Jurkat, Clone E6-1 (cell line): Measurements from ENCODE around the gene DLX5. TPM values are rescaled to one million over a fixed set of nuclear protein-coding genes. Genes with fewer than 3 reads are reported as not detected.
"Not testable (repeated sequence)": the region's sequence is repeated elsewhere in the genome, so short reads cannot be mapped to it uniquely, and the experiment has no call there.

ENCODE experiments used
- DNase-seq: peaks from one replicate; pipeline ENCODE4 v3.0.0-alpha.2; 2011; ENCODE audit warnings: low read depth, low spot score
- H3K4me3 ChIP-seq: 2 replicates; pipeline ENCODE4 v1.5.1; 2011; ENCODE audit warnings: mild to moderate bottlenecking, low read length, control low read depth, moderate library complexity
- polyA plus RNA-seq: library from polyadenylated mRNA; unstranded; fragments of >200 nt; gene quantifications from one replicate; pipeline ENCODE4 v1.2.1, GENCODE V29; 2012; ENCODE audit warnings: missing spikeins; ENCODE audit not compliant: insufficient read length, insufficient read depth

Gene DLX5
- not detected for polyA plus RNA-seq

DNA sequence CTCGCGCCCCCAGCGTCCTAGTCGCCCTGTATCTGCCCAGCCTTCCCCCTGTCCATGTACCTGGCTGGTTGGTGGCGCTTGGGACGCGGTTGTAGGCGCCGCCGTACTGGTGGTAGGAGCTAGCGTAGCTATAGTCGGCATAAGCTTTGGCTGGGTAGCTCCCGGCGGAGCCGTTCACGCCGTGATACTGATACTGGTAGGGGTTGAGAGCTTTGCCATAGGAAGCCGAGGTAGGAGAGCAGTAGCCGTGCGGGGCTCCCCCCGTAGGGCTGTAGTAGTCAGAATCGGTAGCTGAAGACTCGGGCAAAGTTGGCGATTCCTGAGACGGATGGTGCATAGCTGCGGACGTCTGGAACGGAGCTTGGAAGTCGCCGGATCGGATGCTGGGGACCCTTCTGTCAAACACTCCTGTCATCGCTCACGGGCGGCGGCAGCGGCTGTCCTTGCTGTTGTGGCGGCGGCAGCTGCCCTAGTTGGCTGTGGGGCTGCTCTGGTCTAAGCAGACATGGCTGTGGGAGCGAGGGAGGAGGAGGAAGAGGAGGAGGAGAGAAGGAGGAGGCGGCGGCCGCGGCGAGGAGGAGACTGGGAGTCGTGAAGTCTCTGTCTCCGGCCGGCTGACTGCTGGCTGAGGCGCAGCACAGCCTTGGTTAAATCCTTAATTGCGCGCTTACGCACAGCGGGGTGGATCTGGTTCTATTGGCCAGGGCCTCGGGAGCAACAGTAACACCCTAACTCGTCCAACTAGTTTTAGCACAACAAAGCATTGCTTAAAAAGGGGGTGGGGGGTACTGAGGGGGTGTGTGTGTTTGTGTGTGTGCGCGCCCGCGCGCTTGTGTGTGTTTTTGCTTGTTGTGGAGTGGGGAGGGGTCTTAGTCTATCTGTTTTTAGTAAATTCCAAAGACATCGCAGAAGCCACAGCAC, at the start of gene DLX5:
Gene DLX5 (minus strand): TSS at position 623 of the 921 bp plus-strand sequence. CDS start 208 bp downstream, at position 415.
- no peak within 1 kb of the TSS for H3K4me3 ChIP-seq
- DNase-seq = no peak

DNA sequence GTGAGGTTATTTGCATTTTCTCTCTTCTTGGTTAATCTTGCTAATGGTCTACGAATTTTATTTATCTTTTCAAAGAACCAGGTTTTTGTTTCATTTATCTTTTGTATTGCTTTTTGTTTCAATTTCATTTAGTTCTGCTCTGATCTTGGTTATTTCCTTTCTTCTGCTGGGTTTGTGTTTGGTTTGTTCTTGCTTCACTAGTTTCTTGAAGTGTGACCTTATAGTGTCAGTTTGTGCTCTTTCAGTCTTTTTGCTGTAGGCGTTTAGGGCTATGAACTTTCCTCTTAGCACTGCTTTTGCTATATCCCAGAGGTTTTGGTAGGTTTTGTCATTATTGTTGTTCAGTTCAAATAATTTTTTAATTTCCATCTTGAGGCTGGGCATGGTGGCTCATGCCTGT, 47.4 kb upstream of the DLX5 start:
- not testable (repeated sequence) for H3K4me3 ChIP-seq, DNase-seq

DNA sequence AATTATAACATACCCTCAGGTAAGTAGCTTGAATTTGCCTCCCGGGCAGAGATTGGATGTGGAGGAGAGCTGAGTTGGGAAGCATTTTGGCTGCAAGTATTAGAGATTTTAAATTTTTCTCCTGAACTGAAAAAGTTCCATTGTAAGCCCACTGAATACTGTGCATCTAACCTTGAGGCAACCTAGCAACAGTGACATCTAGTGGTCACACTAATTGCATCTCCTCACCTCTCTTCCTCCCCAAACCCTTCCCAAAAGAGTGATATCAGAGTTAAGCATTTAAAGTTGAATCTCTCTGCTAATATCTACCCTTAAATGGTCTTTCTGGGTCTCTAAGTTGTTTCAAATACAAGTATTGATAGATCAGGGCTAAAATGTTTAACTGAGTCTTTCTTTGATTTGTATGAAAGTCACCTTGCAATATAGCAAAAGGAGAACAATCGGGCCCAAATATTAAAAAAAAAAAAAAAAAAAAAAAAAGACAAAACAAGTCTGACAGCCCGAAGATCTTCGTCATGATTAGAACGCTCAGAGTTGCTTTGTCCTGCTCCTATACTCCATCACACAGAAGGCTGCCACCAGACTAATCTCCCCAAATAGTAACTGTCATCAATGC, 40.4 kb upstream of the DLX5 start:
- no peak overlapping the region for H3K4me3 ChIP-seq
- DNase-seq = peak; percentile 52

DNA sequence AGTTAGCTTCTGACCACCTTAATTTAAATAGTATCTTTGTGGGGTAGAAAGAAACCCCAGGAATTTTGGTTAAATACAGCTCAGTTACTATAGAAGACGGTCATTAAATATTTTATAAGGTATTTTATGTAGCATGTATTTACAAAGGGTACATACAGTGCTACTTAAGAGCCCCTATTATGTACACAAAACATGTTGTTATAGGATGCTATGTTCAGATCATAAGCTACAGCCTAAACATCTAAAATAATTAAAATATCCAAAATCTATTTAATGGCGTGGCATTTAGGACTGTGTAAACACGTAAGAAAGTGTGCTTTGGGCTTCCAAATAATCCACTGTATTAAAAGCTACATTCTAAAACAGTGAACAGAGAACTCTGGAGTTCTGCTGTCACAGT, 39.4 kb upstream of the DLX5 start:
- no peak overlapping the region for H3K4me3 ChIP-seq
- no peak for DNase-seq

DNA sequence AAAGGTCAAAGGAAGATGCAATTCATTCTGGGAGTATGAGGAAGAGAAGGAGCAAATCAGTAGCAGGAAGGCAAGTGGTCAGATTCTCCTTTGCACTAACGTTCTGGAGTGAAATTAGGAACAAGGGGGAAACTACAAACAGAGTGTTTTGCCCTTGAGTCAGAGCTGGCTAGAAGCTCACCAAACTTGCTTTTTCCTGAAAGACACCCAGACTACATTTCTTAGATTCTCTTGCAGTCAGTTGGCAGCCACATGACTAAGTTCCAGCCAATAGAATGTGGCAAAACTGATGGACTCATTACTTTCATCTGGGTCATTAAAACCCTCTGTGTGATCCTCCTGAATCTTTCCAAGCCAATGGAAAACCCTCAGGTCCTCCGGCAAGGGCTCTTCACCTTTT, 18.6 kb upstream of the DLX5 start:
- H3K4me3 ChIP-seq = no peak overlapping the region
- DNase-seq = no peak

DNA sequence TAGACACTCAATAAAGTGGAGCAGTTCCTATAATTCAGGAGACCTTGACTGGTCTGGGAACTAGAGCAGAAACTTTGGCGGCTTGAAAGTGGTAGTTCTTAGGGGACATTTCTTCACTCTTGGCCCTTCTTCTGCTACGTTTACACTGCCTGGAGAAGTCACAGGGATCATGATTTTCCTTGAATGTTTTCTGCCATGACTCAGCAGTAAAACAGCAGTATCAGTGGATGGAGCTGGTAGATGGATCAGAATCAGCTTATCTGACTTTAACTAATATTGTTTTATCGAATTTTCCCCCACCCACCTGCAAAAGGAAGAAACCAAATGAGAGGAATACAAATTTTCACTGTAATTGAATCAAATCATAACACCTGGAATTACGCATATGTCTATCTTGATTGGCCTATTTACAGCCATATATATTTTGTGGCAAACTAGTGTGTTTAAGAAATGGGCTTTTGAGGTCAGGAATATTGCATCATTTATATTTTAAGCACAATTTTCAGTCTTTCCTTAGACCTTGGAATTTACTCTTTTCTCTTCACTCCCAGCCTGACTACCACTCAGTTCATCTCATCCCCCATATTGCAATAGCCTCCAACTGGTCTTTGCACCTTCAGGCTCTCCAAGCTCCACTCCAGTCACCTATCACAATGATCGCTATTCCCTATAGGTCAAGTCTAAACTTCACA, 14.9 kb upstream of the DLX5 start:
- DNase-seq = no peak

DNA sequence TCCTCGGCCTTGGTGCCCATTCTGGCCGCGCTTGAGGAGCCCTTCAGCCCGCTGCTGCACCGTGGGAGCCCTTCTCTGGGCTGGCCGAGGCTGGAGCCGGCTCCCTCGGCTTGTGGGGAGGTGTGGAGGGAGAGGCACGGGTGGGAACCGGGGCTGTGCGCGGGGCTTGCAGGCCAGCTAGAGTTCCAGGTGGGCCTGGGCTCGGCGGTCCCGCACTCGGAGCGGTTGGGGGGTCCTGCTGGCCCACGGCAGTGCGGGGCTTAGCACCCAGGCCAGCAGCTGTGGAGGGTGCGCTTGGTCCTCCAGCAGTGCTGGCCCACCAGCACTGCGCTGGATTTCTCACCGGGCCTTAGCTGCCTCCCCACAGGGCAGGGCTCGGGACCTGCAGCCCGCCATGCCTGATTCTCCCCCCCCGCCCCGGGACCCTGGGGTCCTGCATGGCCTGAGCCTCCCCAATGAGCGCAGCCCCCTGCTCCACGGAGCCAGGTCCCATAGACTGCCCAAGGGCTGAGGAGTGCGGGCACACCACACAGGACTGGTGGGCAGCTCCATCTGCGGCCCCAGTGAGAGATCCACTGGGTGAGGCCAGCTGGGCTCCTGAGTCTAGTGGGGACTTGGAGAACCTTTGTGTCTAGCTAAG, 9.7 kb upstream of the DLX5 start:
- DNase-seq, H3K4me3 ChIP-seq: not testable (repeated sequence)

More for the DNA sequence above, 14.9 kb upstream of the DLX5 start:
- no peak overlapping the region for H3K4me3 ChIP-seq

DNA sequence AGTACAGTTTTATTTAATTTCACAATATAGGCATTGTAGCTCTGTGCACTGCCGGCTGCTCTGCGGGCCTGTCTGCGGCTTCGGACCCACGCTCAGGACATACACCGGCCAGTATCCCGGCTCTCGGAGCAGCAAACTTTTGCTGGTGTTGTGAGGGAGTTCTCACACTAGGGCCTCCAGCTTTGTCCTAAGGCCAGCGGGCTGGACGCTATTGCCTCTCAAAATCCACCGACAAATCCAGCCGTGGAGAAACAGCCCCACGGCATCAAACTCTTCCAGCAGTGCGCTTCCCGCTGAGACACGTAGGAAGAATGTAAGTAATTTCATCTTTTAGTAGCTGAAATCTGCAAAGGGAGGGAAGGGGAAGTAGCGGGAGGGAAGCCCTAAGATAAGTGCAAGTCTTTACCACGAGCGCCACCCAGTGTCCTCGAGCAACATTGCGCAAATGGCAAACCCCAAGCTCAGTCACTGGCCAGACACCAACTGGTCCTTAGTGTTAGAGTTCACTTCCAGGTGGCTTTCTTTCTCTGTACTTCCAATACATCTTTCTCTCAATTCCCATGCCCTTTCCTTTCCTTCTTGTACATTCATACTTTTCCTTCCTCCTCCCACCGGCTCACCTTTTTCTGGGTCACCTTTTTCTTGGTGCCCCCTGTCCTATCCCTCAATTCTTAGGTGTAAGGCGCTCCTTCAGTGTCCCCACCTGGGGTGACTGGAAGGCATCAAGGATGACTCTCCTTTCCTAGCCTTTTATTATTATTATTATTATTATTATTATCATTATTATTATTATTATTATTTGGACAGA, 3.0 kb upstream of the DLX5 start:
- H3K4me3 ChIP-seq = no peak overlapping the region

DNA sequence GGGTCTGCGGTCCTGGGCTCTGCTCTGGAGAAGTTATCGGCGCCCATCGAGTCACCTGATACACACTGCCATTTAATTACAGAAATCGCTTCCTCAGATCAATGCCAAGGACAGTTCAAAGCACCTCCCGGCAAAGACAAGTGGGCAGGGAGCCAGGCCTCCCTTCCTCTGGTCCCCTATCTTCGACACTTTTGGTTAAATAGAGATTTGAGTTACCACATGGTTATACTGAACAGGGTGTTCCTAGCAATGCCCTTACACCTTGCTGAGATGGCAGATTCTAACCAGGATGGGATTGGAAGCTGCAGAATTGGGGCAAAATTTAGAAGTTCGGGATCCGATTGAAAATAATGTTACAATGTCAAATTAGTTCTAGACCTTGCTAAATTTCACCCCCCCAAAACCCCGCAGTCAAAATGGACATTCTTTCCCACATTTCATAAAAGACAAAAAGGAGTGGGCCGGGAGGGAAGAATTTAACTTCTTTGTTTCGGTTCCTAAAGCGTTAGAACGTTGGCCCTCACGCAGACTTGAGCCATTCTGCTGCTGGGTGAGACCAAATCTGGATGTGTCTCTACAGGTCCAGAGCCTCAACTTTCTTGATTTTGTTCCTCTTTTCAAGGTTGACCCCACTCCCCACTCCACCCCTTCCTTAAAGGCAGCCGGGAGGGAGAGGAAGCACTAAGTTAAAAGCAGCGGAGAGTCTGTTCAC, 2.2 kb upstream of the DLX5 start:
- no peak overlapping the region for H3K4me3 ChIP-seq
- no peak for DNase-seq

More for the DNA sequence above, 3.0 kb upstream of the DLX5 start:
- peak; percentile 52 for DNase-seq

DNA sequence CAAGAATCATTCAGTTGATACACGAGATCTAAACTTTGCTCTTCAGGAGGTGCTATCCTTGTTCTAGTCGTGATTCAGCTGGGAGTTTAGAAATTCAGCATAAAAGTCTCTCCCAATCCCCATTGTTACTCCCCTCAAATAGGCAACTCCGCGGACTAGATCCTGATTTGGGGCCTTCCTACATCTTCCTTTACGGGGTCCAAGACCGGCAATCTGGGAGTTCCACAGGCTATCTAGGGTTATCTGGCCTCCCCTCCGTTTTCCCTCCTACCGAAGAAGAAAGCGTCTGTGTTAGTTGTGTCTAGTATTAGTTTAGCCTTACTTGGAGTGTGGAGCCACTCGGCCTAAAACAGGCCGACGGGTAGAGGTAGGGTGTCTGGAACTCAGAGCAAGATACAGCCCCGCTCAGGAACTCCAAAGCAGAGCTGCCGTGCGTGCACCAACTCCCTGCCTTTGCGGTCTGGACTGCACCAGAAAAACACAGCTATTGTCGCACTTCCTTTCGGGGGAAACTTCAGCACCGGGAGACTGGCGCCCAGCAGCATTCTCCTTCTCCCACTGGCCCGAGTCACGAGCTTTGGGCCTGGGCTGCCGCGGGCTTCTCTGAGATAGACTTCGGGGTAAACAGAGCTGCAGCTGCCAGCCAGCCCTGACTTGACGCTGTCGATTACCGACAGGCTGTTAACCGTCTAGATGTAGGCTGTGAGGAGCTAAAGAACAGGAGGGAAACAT, 1.5 kb upstream of the DLX5 start:
- DNase-seq = no peak
- H3K4me3 ChIP-seq = no peak overlapping the region

DNA sequence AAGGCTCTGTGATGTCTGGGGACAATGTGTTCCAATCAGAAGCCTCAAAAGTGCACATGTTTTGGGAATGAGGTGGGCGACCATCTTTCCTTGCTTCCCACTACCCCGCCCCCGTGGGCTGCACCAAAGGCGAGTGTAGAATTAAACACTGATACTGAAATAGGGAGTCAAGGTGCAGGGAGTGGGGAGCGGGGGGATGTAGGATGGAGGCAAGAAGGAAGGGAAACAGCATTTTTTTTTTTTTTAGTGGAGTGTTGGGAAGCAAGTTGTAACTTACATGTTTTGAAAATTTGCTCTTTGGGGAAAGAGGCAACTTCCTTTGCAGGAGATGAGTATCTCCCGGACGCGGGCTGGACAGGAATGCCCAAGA, 484 bp upstream of the DLX5 start:
- no peak for DNase-seq
- H3K4me3 ChIP-seq = no peak overlapping the region

DNA sequence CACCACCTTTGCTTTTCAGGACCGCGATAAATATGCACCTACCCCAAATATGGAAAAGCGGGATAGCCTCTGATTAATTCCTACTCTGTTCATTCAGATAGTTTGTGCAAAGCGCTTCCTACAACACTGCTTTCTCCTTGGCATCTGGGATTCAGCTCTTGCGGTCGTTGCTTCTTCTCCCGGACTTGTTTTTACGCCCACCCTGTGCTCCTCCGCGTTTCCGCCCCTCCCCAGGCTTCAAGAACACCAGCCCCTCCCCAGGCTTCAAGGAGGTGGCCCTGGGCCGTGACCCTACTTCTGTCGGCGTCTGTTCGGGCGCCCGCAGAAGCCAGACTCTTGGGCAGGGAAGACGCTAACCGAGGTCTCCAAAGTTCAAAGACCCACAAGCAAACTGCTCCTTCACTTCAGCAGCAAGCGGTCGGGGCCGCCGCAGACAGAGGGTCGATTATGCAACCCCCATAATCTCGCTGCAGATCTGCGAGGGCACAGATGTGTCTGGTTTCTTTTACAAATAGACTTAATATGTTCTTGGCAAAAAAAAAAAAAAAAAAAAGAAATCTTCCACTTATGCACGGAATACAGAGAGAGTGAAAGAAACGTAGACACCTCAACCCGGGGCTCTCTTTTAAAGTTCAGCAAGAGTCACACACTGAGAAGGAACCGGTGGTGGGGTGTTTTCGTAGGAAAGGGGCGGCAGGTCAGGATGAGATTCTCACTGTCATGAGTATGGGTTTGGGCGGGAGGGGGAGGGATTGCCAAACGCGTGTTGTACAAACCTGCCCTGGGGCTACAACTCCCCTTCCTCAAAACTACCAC, 1.9 kb downstream of the DLX5 start:
- no peak overlapping the region for H3K4me3 ChIP-seq
- peak; percentile 73 for DNase-seq

DNA sequence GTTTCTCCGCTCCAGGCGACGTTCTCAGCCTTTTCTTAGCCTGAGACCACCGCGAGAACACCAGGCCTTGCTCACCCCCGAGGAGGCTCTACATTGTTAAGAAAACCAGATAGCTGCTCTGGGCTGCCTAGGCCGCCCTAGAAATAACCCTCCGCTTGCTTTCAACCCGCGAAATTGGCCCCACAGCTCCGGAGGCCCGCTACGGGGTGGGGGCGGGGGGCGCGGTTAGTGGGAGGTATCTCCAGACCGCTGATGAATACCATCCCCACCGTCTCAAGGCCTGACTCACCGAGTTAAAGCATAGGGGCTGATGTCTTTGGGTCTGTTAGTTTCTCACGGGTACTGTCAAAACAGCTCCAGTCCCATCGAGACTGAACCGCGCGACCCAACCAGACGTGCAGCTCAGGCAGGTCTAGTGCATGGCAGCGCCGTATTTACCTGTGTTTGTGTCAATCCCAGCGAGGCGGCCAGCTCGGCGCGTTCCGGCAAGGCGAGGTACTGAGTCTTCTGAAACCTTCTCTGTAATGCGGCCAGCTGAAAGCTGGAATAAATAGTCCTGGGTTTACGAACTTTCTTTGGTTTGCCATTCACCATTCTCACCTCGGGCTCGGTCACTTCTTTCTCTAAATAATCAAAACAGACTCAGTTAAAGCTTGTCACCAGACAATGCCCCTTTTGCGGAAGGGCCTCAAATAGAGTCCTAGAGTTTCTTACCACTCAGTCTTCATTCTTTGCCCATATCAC, 2.7 kb downstream of the DLX5 start:
- no peak overlapping the region for H3K4me3 ChIP-seq
- DNase-seq = no peak

DNA sequence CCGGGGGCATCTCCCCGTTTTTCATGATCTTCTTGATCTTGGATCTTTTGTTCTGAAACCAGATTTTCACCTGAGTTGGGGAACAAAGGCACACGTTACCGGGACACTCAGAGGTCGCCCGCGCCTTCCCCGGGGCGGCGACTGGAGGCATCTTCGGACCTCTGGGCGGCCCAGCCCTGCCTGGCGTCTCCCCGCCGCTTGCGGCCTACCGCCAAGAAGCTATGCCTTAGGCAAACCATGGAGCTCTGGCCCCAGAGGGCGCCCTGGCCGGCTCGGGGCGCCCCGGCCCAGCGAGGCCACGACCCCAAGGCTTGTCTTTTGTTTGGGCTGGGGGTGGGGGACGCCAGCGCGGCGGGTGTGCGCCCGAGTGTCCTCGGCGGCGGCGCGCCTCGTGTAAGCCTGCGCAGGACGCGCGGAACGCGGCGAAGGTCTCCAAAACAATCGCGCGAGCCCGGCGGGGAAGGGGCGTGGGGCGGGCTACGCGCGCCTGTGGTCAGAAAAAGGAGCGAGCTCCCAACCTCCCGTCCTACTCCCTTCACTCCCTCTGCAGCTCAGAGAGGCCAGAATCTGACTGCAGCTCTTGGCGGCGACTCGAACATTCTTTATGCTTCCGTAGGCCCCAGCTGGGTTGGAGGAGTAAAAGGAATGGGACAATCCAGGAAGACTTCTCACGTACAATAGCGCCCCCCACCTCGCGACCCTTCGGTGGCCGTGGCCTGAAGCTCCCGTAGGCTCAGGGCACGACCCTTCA, 3.5 kb downstream of the DLX5 start:
- no peak for DNase-seq
- H3K4me3 ChIP-seq = no peak overlapping the region

DNA sequence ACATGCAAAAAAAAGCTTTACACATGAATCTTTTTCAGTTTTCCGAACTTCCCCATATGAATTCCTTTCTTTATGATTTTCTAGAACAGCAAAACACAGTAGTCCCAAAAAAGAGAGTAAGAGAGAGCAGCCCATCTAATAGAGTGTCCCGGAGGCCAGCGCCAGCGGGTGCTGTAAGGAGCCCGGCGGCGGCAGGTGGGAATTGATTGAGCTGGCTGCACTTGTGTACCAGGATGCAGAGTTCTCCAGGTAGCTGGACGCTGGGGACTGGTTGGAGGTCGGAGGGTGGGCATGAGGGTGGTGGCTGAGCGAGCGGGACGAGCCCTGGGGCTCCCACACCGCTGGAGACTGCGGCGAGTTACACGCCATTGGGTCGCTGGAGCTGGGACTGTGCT, 4.0 kb downstream of the DLX5 start:
- no peak overlapping the region for H3K4me3 ChIP-seq
- DNase-seq = no peak
